PFSK-1 (cell line): ENCODE measurements around the gene GSTCD.

ENCODE experiments used
- POLR2AphosphoS5 ChIP-seq: IDR thresholded peaks from 2 replicates; pipeline ENCODE4 v1.6.1; 2012; ENCODE audit warnings: low read depth, mild to moderate bottlenecking, control low read depth, low read length, moderate library complexity
- TAF1 ChIP-seq: IDR thresholded peaks from 2 replicates; pipeline ENCODE4 v1.6.1; 2012; ENCODE audit warnings: low read length, control low read depth, borderline replicate concordance; ENCODE audit not compliant: insufficient read depth
- TF ChIP-seq, protein P1 (sequence below), 2 experiments: IDR thresholded peaks; 2 replicates each; pipeline versions ENCODE4 v1.6.1 to v1.8.0; 2011 to 2012; ENCODE audit warnings: low read depth in 2 of 2, low read length in 2 of 2, control low read depth in 1 of 2, inconsistent platforms in 1 of 2, mild to moderate bottlenecking in 1 of 2, moderate library complexity in 1 of 2; ENCODE audit not compliant: insufficient read depth in 1 of 2

DNA sequence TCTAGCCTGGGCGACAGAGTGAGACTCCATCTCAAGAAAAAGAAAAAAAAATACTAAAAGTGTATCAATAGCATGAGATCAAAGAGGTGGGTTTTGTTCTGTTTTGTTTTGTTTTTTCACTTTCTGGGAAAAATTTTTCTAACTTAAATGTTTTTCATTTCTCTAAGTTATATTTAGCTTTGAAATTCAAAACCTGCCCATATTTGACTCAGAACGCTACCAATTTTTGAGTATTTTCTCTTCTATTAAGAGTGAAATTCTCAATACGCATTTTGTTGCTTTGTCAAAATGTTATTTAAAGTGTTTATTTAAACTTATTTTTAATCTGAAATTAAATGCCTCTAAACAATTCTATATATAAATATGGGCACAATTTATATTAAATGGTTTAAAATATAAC lies 39.6 kb downstream of the GSTCD start:
- TF ChIP-seq POLR2AphosphoS5 (no peak), TAF1 (no peak)
- TF ChIP-seq, protein P1, sequence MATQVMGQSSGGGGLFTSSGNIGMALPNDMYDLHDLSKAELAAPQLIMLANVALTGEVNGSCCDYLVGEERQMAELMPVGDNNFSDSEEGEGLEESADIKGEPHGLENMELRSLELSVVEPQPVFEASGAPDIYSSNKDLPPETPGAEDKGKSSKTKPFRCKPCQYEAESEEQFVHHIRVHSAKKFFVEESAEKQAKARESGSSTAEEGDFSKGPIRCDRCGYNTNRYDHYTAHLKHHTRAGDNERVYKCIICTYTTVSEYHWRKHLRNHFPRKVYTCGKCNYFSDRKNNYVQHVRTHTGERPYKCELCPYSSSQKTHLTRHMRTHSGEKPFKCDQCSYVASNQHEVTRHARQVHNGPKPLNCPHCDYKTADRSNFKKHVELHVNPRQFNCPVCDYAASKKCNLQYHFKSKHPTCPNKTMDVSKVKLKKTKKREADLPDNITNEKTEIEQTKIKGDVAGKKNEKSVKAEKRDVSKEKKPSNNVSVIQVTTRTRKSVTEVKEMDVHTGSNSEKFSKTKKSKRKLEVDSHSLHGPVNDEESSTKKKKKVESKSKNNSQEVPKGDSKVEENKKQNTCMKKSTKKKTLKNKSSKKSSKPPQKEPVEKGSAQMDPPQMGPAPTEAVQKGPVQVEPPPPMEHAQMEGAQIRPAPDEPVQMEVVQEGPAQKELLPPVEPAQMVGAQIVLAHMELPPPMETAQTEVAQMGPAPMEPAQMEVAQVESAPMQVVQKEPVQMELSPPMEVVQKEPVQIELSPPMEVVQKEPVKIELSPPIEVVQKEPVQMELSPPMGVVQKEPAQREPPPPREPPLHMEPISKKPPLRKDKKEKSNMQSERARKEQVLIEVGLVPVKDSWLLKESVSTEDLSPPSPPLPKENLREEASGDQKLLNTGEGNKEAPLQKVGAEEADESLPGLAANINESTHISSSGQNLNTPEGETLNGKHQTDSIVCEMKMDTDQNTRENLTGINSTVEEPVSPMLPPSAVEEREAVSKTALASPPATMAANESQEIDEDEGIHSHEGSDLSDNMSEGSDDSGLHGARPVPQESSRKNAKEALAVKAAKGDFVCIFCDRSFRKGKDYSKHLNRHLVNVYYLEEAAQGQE (IDR thresholded peaks at IDR 0.05; ENCODE audit: insufficient read depth in 1 of 2, low read depth in 2 of 2, low read length in 2 of 2) = no peak
